Measurements from ENCODE around the gene FAM107B.

- TF ChIP-seq CTCF (IDR thresholded peaks at IDR 0.05) = no peak
- no peak for TF ChIP-seq POLR2AphosphoS5 (IDR thresholded peaks at IDR 0.05)
- TF ChIP-seq POLR2A (IDR thresholded peaks at IDR 0.05) = no peak
- no peak for TF ChIP-seq EP300 (IDR thresholded peaks at IDR 0.05)
Observed at GRCh38 chr10:14696821-14697220, 77.9 kb downstream of the FAM107B start.
